Panc1 (cell line): Measurements from ENCODE around the gene CNTN5. TPM values are rescaled to one million over a fixed set of nuclear protein-coding genes. Genes with fewer than 3 reads are reported as not detected.

ENCODE experiments used
- ATAC-seq: fragments of 200-7000 bp; cut with Tn5 transposase; 2 replicates; pipeline ENCODE4 v1.9.1; 2020; ENCODE audit warnings: mild to moderate bottlenecking, moderate library complexity
- BruUV-seq: library from RNA; stranded (reverse); fragments of 400-500 nt; replicated peaks from 2 replicates; lab custom pipeline; 2021; lab: Mats Ljungman, UMichigan
- CTCF ChIA-PET: fragments of 300-600 bp; sonication (Branson Sonifier 250); formaldehyde crosslinking; loops from one replicate; lab custom pipeline; 2022; ENCODE audit warnings: antibody characterized with exemption; lab: Charles Lee
- POLR2A ChIA-PET: fragments of 300-600 bp; sonication (Branson Sonifier 250); formaldehyde crosslinking; loops from one replicate; lab custom pipeline; 2022; ENCODE audit warnings: antibody characterized with exemption; lab: Charles Lee
- DNase-seq: peaks from one replicate; pipeline ENCODE4 v3.0.0-alpha.2; 2010; ENCODE audit warnings: low read depth, low spot score
- H3K27ac ChIP-seq: 2 replicates; pipeline ENCODE4 v1.5.1; 2011; ENCODE audit warnings: mild to moderate bottlenecking, low read length, inconsistent platforms
- H3K27me3 ChIP-seq: fragments of 200-500 bp; sonication (Bioruptor generic); 2 replicates; pipeline ENCODE4 v1.6.0; 2014; ENCODE audit warnings: low read length, inconsistent platforms; ENCODE audit not compliant: control insufficient read depth, insufficient read depth
- H3K36me3 ChIP-seq: fragments of 200-500 bp; sonication (Bioruptor generic); 2 replicates; pipeline ENCODE4 v1.5.1; 2014; ENCODE audit warnings: inconsistent platforms, mild to moderate bottlenecking, low read length, moderate library complexity; ENCODE audit not compliant: control insufficient read depth, insufficient read depth
- H3K4me1 ChIP-seq: 2 replicates; pipeline ENCODE4 v1.5.1; 2011; ENCODE audit warnings: inconsistent platforms, mild to moderate bottlenecking, low read length, moderate library complexity; ENCODE audit not compliant: control insufficient read depth, insufficient read depth
- H3K4me3 ChIP-seq, 2 experiments: 2 replicates each; pipeline ENCODE4 v1.5.1; 2011 to 2012; ENCODE audit warnings: low read depth in 2 of 2, low read length in 2 of 2, mild to moderate bottlenecking in 2 of 2, inconsistent platforms in 1 of 2, moderate library complexity in 1 of 2
- H3K9me3 ChIP-seq: fragments of 200-500 bp; sonication (Bioruptor generic); 2 replicates; pipeline ENCODE4 v1.5.1; 2014; ENCODE audit warnings: low read depth, mild to moderate bottlenecking, inconsistent platforms, low read length, moderate library complexity; ENCODE audit not compliant: control insufficient read depth, insufficient read depth
- POLR2AphosphoS5 ChIP-seq: IDR thresholded peaks from 2 replicates; pipeline ENCODE4 v1.6.1; 2012; ENCODE audit warnings: mild to moderate bottlenecking, low read depth, low read length, moderate library complexity
- SIN3A ChIP-seq: IDR thresholded peaks from 2 replicates; pipeline ENCODE4 v1.6.1; 2012; ENCODE audit warnings: low read depth, mild to moderate bottlenecking, low read length, moderate library complexity, borderline replicate concordance; ENCODE audit not compliant: insufficient read depth
- TCF7L2 ChIP-seq: IDR thresholded peaks from 2 replicates; pipeline ENCODE4 v1.6.1; 2011; ENCODE audit warnings: mild to moderate bottlenecking, low read depth, low read length, inconsistent platforms
- in situ Hi-C: cut with HindIII; loops from 2 replicates; pipeline ENCODE4 v1.10.0; 2016; ENCODE audit warnings: low sequenced_read_pairs, low pct_unique_long_range_greater_than_20kb
- intact Hi-C: fragments of 100-400 bp; cut with micrococcal nuclease; formaldehyde crosslinking; loops from one replicate; pipeline ENCODE4 v1.10.0; 2022; ENCODE audit not compliant: unreplicated experiment
- total RNA-seq: library from RNA; stranded (reverse); gene quantifications from one replicate; pipeline ENCODE4 v1.2.1, GENCODE V29; 2021; ENCODE audit not compliant: unreplicated experiment
- TF ChIP-seq, protein P1 (sequence below), 2 experiments: IDR thresholded peaks; 2 replicates each; pipeline ENCODE4 v1.6.1; 2011 to 2012; ENCODE audit warnings: low read depth in 2 of 2, control low read depth in 1 of 2, low read length in 1 of 2, mild to moderate bottlenecking in 1 of 2, moderate library complexity in 1 of 2; ENCODE audit not compliant: insufficient read depth in 1 of 2
- TF ChIP-seq, protein P2 (sequence below): fragments of 450-650 bp; IDR thresholded peaks from 2 replicates; pipeline ENCODE4 v1.5.1; 2017; ENCODE audit warnings: mild to moderate bottlenecking

The CNTN5 gene
- total RNA-seq, 1 experiment from 2014 or later = not detected

DNA sequence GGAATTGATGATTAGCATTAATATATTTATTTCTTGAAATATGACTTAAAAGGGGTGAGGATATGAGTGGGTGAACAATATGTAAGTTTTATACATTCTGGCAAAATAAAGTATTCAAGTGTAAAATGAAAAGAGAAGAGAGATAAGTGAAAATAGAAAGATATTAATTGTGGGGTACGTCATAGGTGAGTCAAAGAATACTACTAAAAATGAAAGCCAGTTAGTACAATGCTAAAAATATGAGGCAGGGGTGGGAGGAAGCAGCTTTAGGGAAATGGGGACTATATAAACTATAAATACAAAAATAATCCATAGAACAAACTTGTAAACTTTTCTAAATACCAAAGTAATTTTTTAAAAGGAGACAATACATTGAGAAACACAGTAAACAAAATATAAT lies 661.4 kb downstream of the CNTN5 start:
- intact Hi-C loops = no loop called here
- no peaks in the 10 kb centered on the region for H3K9me3 ChIP-seq
- no peak for ATAC-seq
- no TSS peak for BruUV-seq
- no peak overlapping the region for H3K27ac ChIP-seq
- no peaks in the 10 kb centered on the region for H3K4me1 ChIP-seq
- in situ Hi-C loops = no loop called here
- ChIA-PET POLR2A (no interaction called here), CTCF (no interaction called here)
- TF ChIP-seq, protein P1, sequence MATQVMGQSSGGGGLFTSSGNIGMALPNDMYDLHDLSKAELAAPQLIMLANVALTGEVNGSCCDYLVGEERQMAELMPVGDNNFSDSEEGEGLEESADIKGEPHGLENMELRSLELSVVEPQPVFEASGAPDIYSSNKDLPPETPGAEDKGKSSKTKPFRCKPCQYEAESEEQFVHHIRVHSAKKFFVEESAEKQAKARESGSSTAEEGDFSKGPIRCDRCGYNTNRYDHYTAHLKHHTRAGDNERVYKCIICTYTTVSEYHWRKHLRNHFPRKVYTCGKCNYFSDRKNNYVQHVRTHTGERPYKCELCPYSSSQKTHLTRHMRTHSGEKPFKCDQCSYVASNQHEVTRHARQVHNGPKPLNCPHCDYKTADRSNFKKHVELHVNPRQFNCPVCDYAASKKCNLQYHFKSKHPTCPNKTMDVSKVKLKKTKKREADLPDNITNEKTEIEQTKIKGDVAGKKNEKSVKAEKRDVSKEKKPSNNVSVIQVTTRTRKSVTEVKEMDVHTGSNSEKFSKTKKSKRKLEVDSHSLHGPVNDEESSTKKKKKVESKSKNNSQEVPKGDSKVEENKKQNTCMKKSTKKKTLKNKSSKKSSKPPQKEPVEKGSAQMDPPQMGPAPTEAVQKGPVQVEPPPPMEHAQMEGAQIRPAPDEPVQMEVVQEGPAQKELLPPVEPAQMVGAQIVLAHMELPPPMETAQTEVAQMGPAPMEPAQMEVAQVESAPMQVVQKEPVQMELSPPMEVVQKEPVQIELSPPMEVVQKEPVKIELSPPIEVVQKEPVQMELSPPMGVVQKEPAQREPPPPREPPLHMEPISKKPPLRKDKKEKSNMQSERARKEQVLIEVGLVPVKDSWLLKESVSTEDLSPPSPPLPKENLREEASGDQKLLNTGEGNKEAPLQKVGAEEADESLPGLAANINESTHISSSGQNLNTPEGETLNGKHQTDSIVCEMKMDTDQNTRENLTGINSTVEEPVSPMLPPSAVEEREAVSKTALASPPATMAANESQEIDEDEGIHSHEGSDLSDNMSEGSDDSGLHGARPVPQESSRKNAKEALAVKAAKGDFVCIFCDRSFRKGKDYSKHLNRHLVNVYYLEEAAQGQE (IDR thresholded peaks at IDR 0.05; ENCODE audit: insufficient read depth in 1 of 2, low read depth in 2 of 2, low read length in 1 of 2) = no peak
- TF ChIP-seq POLR2AphosphoS5 (no peak), TCF7L2 (no peak), SIN3A (no peak)
- TF ChIP-seq, protein P2, sequence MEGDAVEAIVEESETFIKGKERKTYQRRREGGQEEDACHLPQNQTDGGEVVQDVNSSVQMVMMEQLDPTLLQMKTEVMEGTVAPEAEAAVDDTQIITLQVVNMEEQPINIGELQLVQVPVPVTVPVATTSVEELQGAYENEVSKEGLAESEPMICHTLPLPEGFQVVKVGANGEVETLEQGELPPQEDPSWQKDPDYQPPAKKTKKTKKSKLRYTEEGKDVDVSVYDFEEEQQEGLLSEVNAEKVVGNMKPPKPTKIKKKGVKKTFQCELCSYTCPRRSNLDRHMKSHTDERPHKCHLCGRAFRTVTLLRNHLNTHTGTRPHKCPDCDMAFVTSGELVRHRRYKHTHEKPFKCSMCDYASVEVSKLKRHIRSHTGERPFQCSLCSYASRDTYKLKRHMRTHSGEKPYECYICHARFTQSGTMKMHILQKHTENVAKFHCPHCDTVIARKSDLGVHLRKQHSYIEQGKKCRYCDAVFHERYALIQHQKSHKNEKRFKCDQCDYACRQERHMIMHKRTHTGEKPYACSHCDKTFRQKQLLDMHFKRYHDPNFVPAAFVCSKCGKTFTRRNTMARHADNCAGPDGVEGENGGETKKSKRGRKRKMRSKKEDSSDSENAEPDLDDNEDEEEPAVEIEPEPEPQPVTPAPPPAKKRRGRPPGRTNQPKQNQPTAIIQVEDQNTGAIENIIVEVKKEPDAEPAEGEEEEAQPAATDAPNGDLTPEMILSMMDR = no peak
- H3K4me3 ChIP-seq = no peak overlapping the region
- H3K36me3 ChIP-seq = no peaks in the 10 kb centered on the region
- no peaks in the 10 kb centered on the region for H3K27me3 ChIP-seq
- DNase-seq = no peak

DNA sequence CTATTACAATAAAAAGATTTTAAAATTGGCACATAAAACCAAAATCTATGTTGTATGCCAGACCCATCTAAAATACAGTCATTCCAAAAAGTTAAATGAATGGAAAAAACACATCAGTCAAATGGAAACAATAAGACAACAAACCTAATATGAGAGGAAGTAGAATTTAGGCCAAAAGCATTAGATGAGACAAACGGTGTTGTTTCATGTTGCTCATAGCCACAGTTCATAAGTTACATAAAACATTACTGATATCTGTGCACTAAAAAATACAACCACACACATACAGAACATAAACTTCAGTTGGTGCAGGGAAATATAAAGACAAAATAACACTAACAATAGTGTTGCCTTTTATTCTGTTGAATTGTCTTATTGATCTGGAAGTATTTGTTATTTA lies 661.9 kb downstream of the CNTN5 start:
- DNase-seq (no peak), ATAC-seq (no peak)
- Histone ChIP-seq H3K4me1 (no peaks in the 10 kb centered on the region), H3K9me3 (no peaks in the 10 kb centered on the region), H3K4me3 (no peak overlapping the region), H3K27me3 (no peaks in the 10 kb centered on the region), H3K27ac (no peak overlapping the region), H3K36me3 (no peaks in the 10 kb centered on the region)
- in situ Hi-C loops (no loop called here), intact Hi-C loops (no loop called here)
- ChIA-PET POLR2A (no interaction called here), CTCF (no interaction called here)
- TF ChIP-seq POLR2AphosphoS5 = no peak
- TF ChIP-seq, protein P1 (IDR thresholded peaks at IDR 0.05; ENCODE audit: insufficient read depth in 1 of 2, low read depth in 2 of 2, low read length in 1 of 2) = no peak
- TF ChIP-seq TCF7L2 = no peak
- no peak for TF ChIP-seq SIN3A
- TF ChIP-seq, protein P2 = no peak
- BruUV-seq = no TSS peak
